Prostate gland (tissue), 2 donors: ENCODE results near the gene TENT5C. TPM values are rescaled to one million over a fixed set of nuclear protein-coding genes. Genes with fewer than 3 reads are reported as not detected.

Experiments
- DNase-seq: peaks from one replicate; pipeline ENCODE4 v3.0.0-alpha.2; 2019; ENCODE audit warnings: low spot score
- H3K27ac ChIP-seq, 2 donors: fragments of 200-600 bp; sonication (generic); 2 replicates each; pipeline ENCODE4 v1.5.1; 2017 to 2019
- H3K27me3 ChIP-seq: fragments of 200-600 bp; sonication (generic); replicated peaks from 2 replicates; pipeline ENCODE4 v1.5.1; 2019; ENCODE audit not compliant: insufficient read depth
- H3K36me3 ChIP-seq, 2 donors: fragments of 200-600 bp; sonication (generic); 1 replicate in 1 of 2; 2 replicates in 1 of 2; pipeline versions ENCODE4 v1.5.1 to v1.8.1; 2017 to 2019
- H3K4me1 ChIP-seq: fragments of 200-600 bp; sonication (generic); replicated peaks from 2 replicates; pipeline ENCODE4 v1.5.1; 2019
- H3K4me3 ChIP-seq, 2 donors: fragments of 200-600 bp; sonication (generic); 2 replicates each; pipeline ENCODE4 v1.5.1; 2017 to 2019
- H3K9me3 ChIP-seq: fragments of 200-600 bp; sonication (generic); 2 replicates; pipeline ENCODE4 v1.5.1; 2017
- CTCF ChIP-seq, 4 experiments: fragments of 200-600 bp in 2 of 4; fragments of 450-650 bp in 2 of 4; sonication (generic) in 2 of 4; IDR thresholded peaks; 1 replicate in 3 of 4; 2 replicates in 1 of 4; pipeline ENCODE4 v1.5.1; 2016 to 2019; ENCODE audit warnings: antibody characterized with exemption in 4 of 4, mild to moderate bottlenecking in 2 of 4, moderate library complexity in 2 of 4
- POLR2A ChIP-seq: fragments of 450-650 bp; IDR thresholded peaks from one replicate; pipeline ENCODE4 v1.6.1; 2016; ENCODE audit warnings: antibody characterized with exemption, mild to moderate bottlenecking
- POLR2AphosphoS5 ChIP-seq: sonication (generic); formaldehyde crosslinking; IDR thresholded peaks from one replicate; pipeline ENCODE4 v1.6.1; 2017; ENCODE audit warnings: antibody characterized with exemption
- WGBS: methylation state at CpG from one replicate; pipeline ENCODE4 v1.1.5; 2018; 5-methylcytosine and 5-hydroxymethylcytosine counted together
- intact Hi-C: fragments of 100-400 bp; cut with DNase I; formaldehyde crosslinking; loops from one replicate; pipeline ENCODE4 v1.14.2; 2022
- total RNA-seq, 2 donors: library from RNA; depleted of rRNA; stranded (reverse); fragments of >200 nt; gene quantifications; one replicate each; pipeline ENCODE4 v1.1.0, GENCODE V29; 2016

The TENT5C gene
- total RNA-seq, 2 donors from 2014 or later: 23.1 to 28.7 TPM

- DNase-seq: no peak
- intact Hi-C loops: no loop called here
- TF ChIP-seq CTCF (IDR thresholded peaks at IDR 0.05) (no peak), POLR2A (no peak), POLR2AphosphoS5 (no peak)
- WGBS: 81% methylated on average over 5 of the region's 5 CpGs
- Histone ChIP-seq H3K4me3 (no peak overlapping the region), H3K9me3 (no peaks in the 10 kb centered on the region), H3K27ac (no peak overlapping the region), H3K4me1 (peaks cover 9% of the 10 kb centered on the region), H3K36me3 (no peaks in the 10 kb centered on the region), H3K27me3 (no peaks in the 10 kb centered on the region)
Observed at GRCh38 chr1:117611121-117611601, 5.3 kb downstream of the TENT5C start.

- no peak for DNase-seq
- Histone ChIP-seq H3K4me1 (peaks cover 9% of the 10 kb centered on the region), H3K27ac (no peak overlapping the region), H3K36me3 (no peaks in the 10 kb centered on the region), H3K27me3 (no peaks in the 10 kb centered on the region), H3K4me3 (no peak overlapping the region), H3K9me3 (no peaks in the 10 kb centered on the region)
- WGBS: 69% methylated on average over 3 of the region's 3 CpGs
- no peak for TF ChIP-seq CTCF (IDR thresholded peaks at IDR 0.05)
- TF ChIP-seq POLR2A: no peak
- no peak for TF ChIP-seq POLR2AphosphoS5
- intact Hi-C loops: no loop called here
Observed at GRCh38 chr1:117611894-117612483, 6.1 kb downstream of the TENT5C start.

- H3K27ac ChIP-seq: no peak overlapping the region
- DNase-seq: no peak
- TF ChIP-seq POLR2A (no peak), POLR2AphosphoS5 (no peak)
- H3K9me3 ChIP-seq: no peaks in the 10 kb centered on the region
- 52% methylated on average over 7 of the region's 7 CpGs for WGBS
- intact Hi-C loops: no loop called here
- no peaks in the 10 kb centered on the region for H3K36me3 ChIP-seq
- no peaks in the 10 kb centered on the region for H3K27me3 ChIP-seq
- no peak overlapping the region for H3K4me3 ChIP-seq
- H3K4me1 ChIP-seq: peaks cover 9% of the 10 kb centered on the region
Observed at GRCh38 chr1:117612517-117613248, 6.8 kb downstream of the TENT5C start.

- Histone ChIP-seq H3K27me3 (no peaks in the 10 kb centered on the region), H3K36me3 (no peaks in the 10 kb centered on the region), H3K9me3 (no peaks in the 10 kb centered on the region), H3K4me1 (peaks cover 9% of the 10 kb centered on the region), H3K27ac (no peak overlapping the region), H3K4me3 (no peak overlapping the region)
- 58% methylated on average over 8 of the region's 8 CpGs for WGBS
- DNase-seq: no peak
- intact Hi-C loops: no loop called here
- TF ChIP-seq POLR2A: no peak
- no peak for TF ChIP-seq POLR2AphosphoS5
- no peak for TF ChIP-seq CTCF (IDR thresholded peaks at IDR 0.05)
Observed at GRCh38 chr1:117613249-117613968, 7.6 kb downstream of the TENT5C start.

GRCh38 chr1:117613969-117614729 lies 8.3 kb downstream of the TENT5C start:
- no peak overlapping the region for H3K27ac ChIP-seq
- intact Hi-C loops: no loop called here
- no peak for DNase-seq
- peaks cover 8% of the 10 kb centered on the region for H3K4me1 ChIP-seq
- WGBS: 54% methylated on average over 9 of the region's 9 CpGs
- H3K27me3 ChIP-seq: no peaks in the 10 kb centered on the region
- no peak overlapping the region for H3K4me3 ChIP-seq
- H3K9me3 ChIP-seq: no peaks in the 10 kb centered on the region
- no peaks in the 10 kb centered on the region for H3K36me3 ChIP-seq
- TF ChIP-seq CTCF (IDR thresholded peaks at IDR 0.05): no peak
- no peak for TF ChIP-seq POLR2A
- TF ChIP-seq POLR2AphosphoS5: no peak
